Gastrocnemius medialis (tissue), 4 donors: ENCODE data around the gene CLNS1A.

ENCODE experiments used
- POLR2A ChIP-seq, 2 donors: fragments of 450-650 bp; IDR thresholded peaks; one replicate each; pipeline ENCODE4 v1.6.1; 2017; ENCODE audit warnings: antibody characterized with exemption in 2 of 2, mild to moderate bottlenecking in 2 of 2, moderate library complexity in 2 of 2
- TF ChIP-seq, protein P1 (sequence below), 5 experiments: fragments of 450-650 bp in 3 of 5; fragments of 200-600 bp in 2 of 5; sonication (generic) in 2 of 5; IDR thresholded peaks in 4 of 5; conservative IDR thresholded peaks in 1 of 5; 1 replicate in 4 of 5; 2 replicates in 1 of 5; pipeline ENCODE4 v1.5.1; 2016 to 2019; ENCODE audit warnings: antibody characterized with exemption in 5 of 5, mild to moderate bottlenecking in 3 of 5, moderate library complexity in 3 of 5

DNA sequence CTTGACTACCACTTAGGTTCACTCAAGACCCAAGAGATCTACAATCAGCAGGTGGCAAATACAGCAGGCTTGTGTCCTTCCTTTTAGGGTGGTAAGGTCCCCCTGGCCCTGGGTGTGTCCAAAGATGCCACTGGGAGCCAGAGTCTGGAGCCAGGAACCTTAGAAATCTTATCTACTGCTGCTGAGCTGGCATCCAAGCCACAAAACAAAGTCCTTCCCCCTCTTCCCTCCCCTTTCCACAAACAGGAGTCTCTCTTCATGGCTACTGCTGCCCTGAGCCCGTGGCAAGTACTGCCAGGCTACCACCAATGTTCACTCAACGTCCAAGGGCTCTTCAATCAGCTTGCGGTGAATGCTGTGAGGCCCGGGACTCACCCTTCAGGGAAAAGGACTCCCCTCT lies 69.3 kb downstream of the CLNS1A start:
- TF ChIP-seq POLR2A (IDR thresholded peaks at IDR 0.05): no peak
- TF ChIP-seq, protein P1, sequence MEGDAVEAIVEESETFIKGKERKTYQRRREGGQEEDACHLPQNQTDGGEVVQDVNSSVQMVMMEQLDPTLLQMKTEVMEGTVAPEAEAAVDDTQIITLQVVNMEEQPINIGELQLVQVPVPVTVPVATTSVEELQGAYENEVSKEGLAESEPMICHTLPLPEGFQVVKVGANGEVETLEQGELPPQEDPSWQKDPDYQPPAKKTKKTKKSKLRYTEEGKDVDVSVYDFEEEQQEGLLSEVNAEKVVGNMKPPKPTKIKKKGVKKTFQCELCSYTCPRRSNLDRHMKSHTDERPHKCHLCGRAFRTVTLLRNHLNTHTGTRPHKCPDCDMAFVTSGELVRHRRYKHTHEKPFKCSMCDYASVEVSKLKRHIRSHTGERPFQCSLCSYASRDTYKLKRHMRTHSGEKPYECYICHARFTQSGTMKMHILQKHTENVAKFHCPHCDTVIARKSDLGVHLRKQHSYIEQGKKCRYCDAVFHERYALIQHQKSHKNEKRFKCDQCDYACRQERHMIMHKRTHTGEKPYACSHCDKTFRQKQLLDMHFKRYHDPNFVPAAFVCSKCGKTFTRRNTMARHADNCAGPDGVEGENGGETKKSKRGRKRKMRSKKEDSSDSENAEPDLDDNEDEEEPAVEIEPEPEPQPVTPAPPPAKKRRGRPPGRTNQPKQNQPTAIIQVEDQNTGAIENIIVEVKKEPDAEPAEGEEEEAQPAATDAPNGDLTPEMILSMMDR (IDR thresholded peaks at IDR 0.05 in 4 of 5, conservative IDR thresholded peaks at IDR 0.05 in 1 of 5): no peak
